GM06990 (cell line): Measurements from ENCODE around the gene CHD2.

Experiments used
- DNase-seq: peaks from one replicate; pipeline ENCODE4 v3.0.0-alpha.2; 2011; ENCODE audit not compliant: insufficient read length; ENCODE audit errors: extremely low read depth
- H3K27me3 ChIP-seq: replicated peaks from 2 replicates; pipeline ENCODE4 v1.6.0; 2011; ENCODE audit warnings: low read length; ENCODE audit not compliant: control insufficient read depth, insufficient read depth
- H3K36me3 ChIP-seq: 2 replicates; pipeline ENCODE4 v1.5.1; 2011; ENCODE audit warnings: low read length; ENCODE audit not compliant: control insufficient read depth, insufficient read depth
- H3K4me3 ChIP-seq: replicated peaks from 2 replicates; pipeline ENCODE4 v1.5.1; 2011; ENCODE audit warnings: low read depth, mild to moderate bottlenecking, control low read depth, low read length
- CTCF ChIP-seq: IDR thresholded peaks from 2 replicates; pipeline ENCODE4 v1.5.1; 2011; ENCODE audit warnings: low read length, control low read depth, mild to moderate bottlenecking, inconsistent platforms; ENCODE audit not compliant: insufficient read depth, poor library complexity, severe bottlenecking

CHD2 gene

GRCh38 chr15:93066224-93066681, 166.1 kb downstream of the CHD2 start:
- no peak overlapping the region for H3K4me3 ChIP-seq
- no peaks in the 10 kb centered on the region for H3K36me3 ChIP-seq
- no peak for DNase-seq
- no peak for TF ChIP-seq CTCF
- peaks cover 1% of the 10 kb centered on the region for H3K27me3 ChIP-seq

GRCh38 chr15:93066834-93067648, 166.9 kb downstream of the CHD2 start:
- Histone ChIP-seq H3K27me3 (peaks cover 1% of the 10 kb centered on the region), H3K4me3 (no peak overlapping the region), H3K36me3 (no peaks in the 10 kb centered on the region)
- DNase-seq = no peak
- no peak for TF ChIP-seq CTCF

GRCh38 chr15:93067649-93068085, 167.5 kb downstream of the CHD2 start:
- TF ChIP-seq CTCF = no peak
- Histone ChIP-seq H3K27me3 (peaks cover 1% of the 10 kb centered on the region), H3K36me3 (no peaks in the 10 kb centered on the region), H3K4me3 (no peak overlapping the region)
- DNase-seq = no peak

GRCh38 chr15:93068581-93069199, 168.6 kb downstream of the CHD2 start:
- peaks cover 1% of the 10 kb centered on the region for H3K27me3 ChIP-seq
- no peak for TF ChIP-seq CTCF
- H3K4me3 ChIP-seq = no peak overlapping the region
- no peak for DNase-seq
- no peaks in the 10 kb centered on the region for H3K36me3 ChIP-seq

GRCh38 chr15:93070132-93070531, 170.0 kb downstream of the CHD2 start:
- DNase-seq = no peak
- Histone ChIP-seq H3K27me3 (peaks cover 1% of the 10 kb centered on the region), H3K36me3 (no peaks in the 10 kb centered on the region), H3K4me3 (no peak overlapping the region)
- no peak for TF ChIP-seq CTCF
